ENCODE results near the gene STAP2. TPM values are rescaled to one million over a fixed set of nuclear protein-coding genes. Genes with fewer than 3 reads are reported as not detected.

STAP2 gene
- total RNA-seq, 1 experiment from 2014 or later = 0.19 TPM

Other genes with a start within 250 kb of the STAP2 start
- 79.8 and 84.3 TPM in 2 replicates for gene MAP2K2, start 214.7 kb downstream of the STAP2 start, total RNA-seq (2014; rRNA removed; shearing (Covaris generic))
- gene CREB3L3, start 185.2 kb downstream of the STAP2 start, total RNA-seq (2014; rRNA removed; shearing (Covaris generic)) = not detected in 2 replicates
- gene SIRT6, start 156.3 kb downstream of the STAP2 start, total RNA-seq (2014; rRNA removed; shearing (Covaris generic)) = 7.6 and 14.3 TPM in 2 replicates
- 0.12 TPM in 1 of 2 replicates, not detected in the other for gene ANKRD24, start 156.1 kb downstream of the STAP2 start, total RNA-seq (2014; rRNA removed; shearing (Covaris generic))
- 0.33 and 1.2 TPM in 2 replicates for gene EBI3, start 109.3 kb downstream of the STAP2 start, total RNA-seq (2014; rRNA removed; shearing (Covaris generic))
- 20.9 and 28.9 TPM in 2 replicates for gene YJU2, start 91.7 kb downstream of the STAP2 start, total RNA-seq (2014; rRNA removed; shearing (Covaris generic))
- not detected in 2 replicates for gene SHD, start 59.6 kb downstream of the STAP2 start, total RNA-seq (2014; rRNA removed; shearing (Covaris generic))
- not detected in 2 replicates for gene TMIGD2, start 36.4 kb downstream of the STAP2 start, total RNA-seq (2014; rRNA removed; shearing (Covaris generic))
- gene FSD1, start 34.2 kb downstream of the STAP2 start, total RNA-seq (2014; rRNA removed; shearing (Covaris generic)) = 19.0 and 26.7 TPM in 2 replicates
- 1.7 and 2.9 TPM in 2 replicates for gene MPND, start 4.7 kb upstream of the STAP2 start, total RNA-seq (2014; rRNA removed; shearing (Covaris generic))
- 34.1 TPM in 2 replicates for gene SH3GL1, start 61.7 kb upstream of the STAP2 start, total RNA-seq (2014; rRNA removed; shearing (Covaris generic))
- gene CHAF1A, start 63.8 kb upstream of the STAP2 start, total RNA-seq (2014; rRNA removed; shearing (Covaris generic)) = 18.6 and 19.0 TPM in 2 replicates
- 90.1 and 114 TPM in 2 replicates for gene UBXN6, start 119.0 kb upstream of the STAP2 start, total RNA-seq (2014; rRNA removed; shearing (Covaris generic))
- gene HDGFL2, start 133.5 kb upstream of the STAP2 start, total RNA-seq (2014; rRNA removed; shearing (Covaris generic)) = 22.0 and 34.2 TPM in 2 replicates
- 0.75 and 1.4 TPM in 2 replicates for gene PLIN4, start 179.7 kb upstream of the STAP2 start, total RNA-seq (2014; rRNA removed; shearing (Covaris generic))
- 0.25 TPM in 1 of 2 replicates, not detected in the other for gene PLIN5, start 196.4 kb upstream of the STAP2 start, total RNA-seq (2014; rRNA removed; shearing (Covaris generic))
- 0.29 and 0.43 TPM in 2 replicates for gene LRG1, start 201.2 kb upstream of the STAP2 start, total RNA-seq (2014; rRNA removed; shearing (Covaris generic))
- 7.5 and 8.4 TPM in 2 replicates for gene SEMA6B, start 220.9 kb upstream of the STAP2 start, total RNA-seq (2014; rRNA removed; shearing (Covaris generic))